Measurements from ENCODE around the gene ENPP1. TPM values are rescaled to one million over a fixed set of nuclear protein-coding genes. Genes with fewer than 3 reads are reported as not detected.

ENPP1 gene
- 14.7 TPM for total RNA-seq

DNA sequence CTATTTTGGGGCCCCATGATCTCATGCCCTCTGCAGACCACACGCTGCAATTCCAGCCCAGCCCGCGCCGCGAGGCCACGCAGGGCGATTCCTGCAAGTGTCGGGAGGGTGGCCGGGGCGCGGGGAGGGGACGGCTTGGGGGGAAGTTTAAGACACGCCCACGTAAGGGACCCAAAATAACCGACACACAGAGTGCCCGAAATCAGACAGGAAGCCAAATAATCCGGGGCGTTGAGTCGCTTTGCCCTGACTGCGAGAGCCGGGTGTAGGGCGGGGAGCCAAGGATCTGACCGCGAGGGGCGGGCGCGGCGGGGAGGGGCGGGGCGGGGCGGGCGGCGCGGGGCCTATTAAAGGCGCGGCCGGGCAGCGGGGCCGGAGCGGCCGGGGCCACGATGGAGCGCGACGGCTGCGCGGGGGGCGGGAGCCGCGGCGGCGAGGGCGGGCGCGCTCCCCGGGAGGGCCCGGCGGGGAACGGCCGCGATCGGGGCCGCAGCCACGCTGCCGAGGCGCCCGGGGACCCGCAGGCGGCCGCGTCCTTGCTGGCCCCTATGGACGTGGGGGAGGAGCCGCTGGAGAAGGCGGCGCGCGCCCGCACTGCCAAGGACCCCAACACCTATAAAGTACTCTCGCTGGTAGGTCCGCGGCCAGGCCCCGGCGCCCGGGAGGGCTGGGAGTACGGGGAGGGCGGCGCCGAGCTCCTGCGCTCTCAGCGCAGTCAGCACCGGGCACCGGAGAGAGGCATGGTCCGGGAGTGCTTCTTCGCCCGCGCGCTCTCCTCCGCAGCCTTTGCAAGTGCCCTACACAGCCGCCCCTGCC is at the start of gene ENPP1:
TSS of gene ENPP1 (plus strand) at position 377 of the 816 bp plus-strand sequence. CDS start at position 393, 16 bp downstream.
- peak in 1 of 2 donors; percentile 92 for DNase-seq (ENCODE audit: extremely low spot score in 2 of 2)
- H3K4me3 ChIP-seq, result peak within 1 kb of the TSS; percentile 62 to 66
- peak within 1 kb of the TSS; percentile 87 for H3K27ac ChIP-seq
- peaks cover 32% of the 10 kb centered on the region for H3K4me1 ChIP-seq
- H3K27me3 ChIP-seq, result no peaks in the 10 kb centered on the region
- no peaks in the 10 kb centered on the region for H3K36me3 ChIP-seq
- H3K9me3 ChIP-seq, result no peaks in the 10 kb centered on the region
- TF ChIP-seq, protein P1, sequence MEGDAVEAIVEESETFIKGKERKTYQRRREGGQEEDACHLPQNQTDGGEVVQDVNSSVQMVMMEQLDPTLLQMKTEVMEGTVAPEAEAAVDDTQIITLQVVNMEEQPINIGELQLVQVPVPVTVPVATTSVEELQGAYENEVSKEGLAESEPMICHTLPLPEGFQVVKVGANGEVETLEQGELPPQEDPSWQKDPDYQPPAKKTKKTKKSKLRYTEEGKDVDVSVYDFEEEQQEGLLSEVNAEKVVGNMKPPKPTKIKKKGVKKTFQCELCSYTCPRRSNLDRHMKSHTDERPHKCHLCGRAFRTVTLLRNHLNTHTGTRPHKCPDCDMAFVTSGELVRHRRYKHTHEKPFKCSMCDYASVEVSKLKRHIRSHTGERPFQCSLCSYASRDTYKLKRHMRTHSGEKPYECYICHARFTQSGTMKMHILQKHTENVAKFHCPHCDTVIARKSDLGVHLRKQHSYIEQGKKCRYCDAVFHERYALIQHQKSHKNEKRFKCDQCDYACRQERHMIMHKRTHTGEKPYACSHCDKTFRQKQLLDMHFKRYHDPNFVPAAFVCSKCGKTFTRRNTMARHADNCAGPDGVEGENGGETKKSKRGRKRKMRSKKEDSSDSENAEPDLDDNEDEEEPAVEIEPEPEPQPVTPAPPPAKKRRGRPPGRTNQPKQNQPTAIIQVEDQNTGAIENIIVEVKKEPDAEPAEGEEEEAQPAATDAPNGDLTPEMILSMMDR (IDR thresholded peaks at IDR 0.05), result no peak
- peak in 1 of 2 donors; percentile 58 for TF ChIP-seq POLR2AphosphoS5 (IDR thresholded peaks at IDR 0.05; ENCODE audit: insufficient read depth in 1 of 2, low read depth in 1 of 2)
- intact Hi-C loops (cut with DNase I), result no loop called here

DNA sequence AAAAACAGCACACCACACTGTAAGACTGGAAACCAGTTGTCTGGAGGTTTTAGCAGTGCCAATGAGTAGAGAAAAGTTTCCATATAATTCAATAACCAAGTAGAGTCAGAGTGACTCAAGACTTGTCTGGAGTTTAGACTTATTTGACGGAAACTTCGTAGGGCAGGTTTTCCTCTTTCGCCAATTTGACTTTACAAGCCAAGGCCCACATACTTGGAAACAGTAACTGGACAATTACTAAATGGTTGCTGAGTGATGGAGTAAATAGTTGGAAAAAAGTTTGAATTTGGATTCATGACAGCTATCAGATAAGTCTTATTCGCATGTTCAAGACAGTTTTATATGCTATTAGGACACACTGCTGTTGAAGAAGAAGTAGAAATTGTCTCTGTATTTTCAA is 48.9 kb upstream of the ENPP1 start:
- no peak for DNase-seq (ENCODE audit: extremely low spot score in 2 of 2)
- H3K27ac ChIP-seq, result no peak overlapping the region
- intact Hi-C loops (cut with DNase I), result no loop called here
- H3K4me1 ChIP-seq, result no peaks in the 10 kb centered on the region
- no peaks in the 10 kb centered on the region for H3K36me3 ChIP-seq
- no peaks in the 10 kb centered on the region for H3K27me3 ChIP-seq
- H3K9me3 ChIP-seq, result no peaks in the 10 kb centered on the region
- no peak overlapping the region for H3K4me3 ChIP-seq
- TF ChIP-seq, protein P1 (IDR thresholded peaks at IDR 0.05), result no peak
- TF ChIP-seq POLR2A (IDR thresholded peaks at IDR 0.05) (no peak), POLR2AphosphoS5 (IDR thresholded peaks at IDR 0.05; ENCODE audit: insufficient read depth in 1 of 2, low read depth in 1 of 2) (no peak)

DNA sequence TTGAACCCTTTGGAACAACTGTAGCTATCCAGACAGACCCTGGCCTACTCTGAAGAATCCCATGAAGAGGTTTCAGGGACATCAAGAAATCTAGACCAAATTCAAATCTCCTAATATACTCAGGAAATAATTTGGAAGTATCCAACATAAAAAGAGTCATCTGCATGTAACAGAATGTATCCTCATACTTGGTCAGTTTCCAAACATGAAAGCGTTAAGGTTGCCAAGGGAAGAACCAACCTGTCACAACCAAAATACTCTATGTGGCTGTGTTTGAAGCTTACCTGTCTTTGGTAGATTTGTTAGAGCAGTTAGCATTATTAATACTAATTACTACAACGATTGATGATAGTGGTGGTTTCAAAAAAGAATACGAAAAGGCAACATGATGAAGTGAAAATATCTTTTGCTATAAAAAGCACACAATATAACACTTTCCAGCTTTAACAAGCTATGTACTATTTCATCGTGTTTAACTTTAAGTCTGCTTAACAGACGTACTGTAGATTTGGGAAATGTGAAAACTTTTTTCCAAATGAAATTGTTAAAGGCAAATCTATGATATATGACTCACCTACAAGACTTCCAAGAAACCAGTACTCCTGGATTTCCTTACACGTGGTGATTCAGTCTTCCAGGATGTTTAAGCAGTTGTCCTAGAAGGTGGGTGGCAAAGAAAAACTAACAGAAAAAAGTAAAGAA is 46.6 kb upstream of the ENPP1 start:
- no peaks in the 10 kb centered on the region for H3K27me3 ChIP-seq
- H3K4me3 ChIP-seq, result no peak overlapping the region
- DNase-seq (ENCODE audit: extremely low spot score in 2 of 2), result no peak
- H3K4me1 ChIP-seq, result no peaks in the 10 kb centered on the region
- no peaks in the 10 kb centered on the region for H3K36me3 ChIP-seq
- TF ChIP-seq, protein P1 (IDR thresholded peaks at IDR 0.05), result no peak
- no peak for TF ChIP-seq POLR2AphosphoS5 (IDR thresholded peaks at IDR 0.05; ENCODE audit: insufficient read depth in 1 of 2, low read depth in 1 of 2)
- no peaks in the 10 kb centered on the region for H3K9me3 ChIP-seq
- no peak overlapping the region for H3K27ac ChIP-seq
- intact Hi-C loops (cut with DNase I), result no loop called here

DNA sequence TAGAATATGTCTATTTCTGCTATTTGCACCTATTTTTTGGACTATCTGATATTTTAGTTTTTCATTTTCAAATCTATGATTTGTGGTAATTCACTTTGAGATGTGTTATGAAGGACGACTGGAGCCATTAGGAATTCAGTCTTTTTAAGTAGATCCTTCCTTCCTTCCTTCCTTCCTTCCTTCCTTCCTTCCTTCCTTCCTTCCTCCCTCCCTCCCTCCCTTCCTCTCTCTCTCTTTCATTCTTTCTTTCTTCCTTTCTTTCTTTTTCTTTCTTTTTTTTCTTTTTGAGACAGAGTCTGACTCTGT is 46.1 kb upstream of the ENPP1 start:
- no peak for DNase-seq (ENCODE audit: extremely low spot score in 2 of 2)
- Histone ChIP-seq H3K27me3 (no peaks in the 10 kb centered on the region), H3K4me3 (no peak overlapping the region)

More for the DNA sequence above, 46.1 kb upstream of the ENPP1 start:
- no peak overlapping the region for H3K27ac ChIP-seq
- H3K36me3 ChIP-seq, result no peaks in the 10 kb centered on the region
- H3K9me3 ChIP-seq, result no peaks in the 10 kb centered on the region
- H3K4me1 ChIP-seq, result no peaks in the 10 kb centered on the region
- intact Hi-C loops (cut with DNase I), result no loop called here
- TF ChIP-seq, protein P1 (IDR thresholded peaks at IDR 0.05), result no peak
- no peak for TF ChIP-seq POLR2A (IDR thresholded peaks at IDR 0.05)
- no peak for TF ChIP-seq POLR2AphosphoS5 (IDR thresholded peaks at IDR 0.05; ENCODE audit: insufficient read depth in 1 of 2, low read depth in 1 of 2)

Data from vagina (tissue), 2 donors.